ENCODE data around the gene CRPPA.
"Not testable (repeated sequence)": the region's sequence is repeated elsewhere in the genome, so short reads cannot be mapped to it uniquely, and the experiment has no call there.

CRPPA gene

GRCh38 chr7:16421333-16422102 is at the start of gene CRPPA:
Gene CRPPA (minus strand): TSS chr7:16421538. CDS start chr7:16421322, 216 bp downstream.
- H3K4me3 ChIP-seq (replicated peaks; ENCODE audit: low read depth, low read length) = peak within 1 kb of the TSS; percentile 55
- TF ChIP-seq CTCF (IDR thresholded peaks at IDR 0.05; ENCODE audit: low read length, missing control alignments) = no peak
- peak; percentile 39 for DNase-seq (ENCODE audit: low read depth)

GRCh38 chr7:16465469-16466361 is 44.4 kb upstream of the CRPPA start, which contains the start of gene SOSTDC1:
Gene SOSTDC1 (minus strand): TSS chr7:16465738. CDS start chr7:16465668, 70 bp downstream.
- peak within 1 kb of the TSS; percentile 26 for H3K4me3 ChIP-seq (replicated peaks; ENCODE audit: low read depth, low read length)
- TF ChIP-seq CTCF (IDR thresholded peaks at IDR 0.05; ENCODE audit: low read length, missing control alignments) = no peak
- DNase-seq (ENCODE audit: low read depth) = peak; percentile 8

- DNase-seq (ENCODE audit: low read depth) = no peak
- H3K4me3 ChIP-seq (replicated peaks; ENCODE audit: low read depth, low read length) = no peak overlapping the region
- TF ChIP-seq CTCF (IDR thresholded peaks at IDR 0.05; ENCODE audit: low read length, missing control alignments) = no peak
Measured at GRCh38 chr7:16463949-16464715, 42.8 kb upstream of the CRPPA start.

- DNase-seq (ENCODE audit: low read depth) = no peak
- no peak overlapping the region for H3K4me3 ChIP-seq (replicated peaks; ENCODE audit: low read depth, low read length)
- TF ChIP-seq CTCF (IDR thresholded peaks at IDR 0.05; ENCODE audit: low read length, missing control alignments) = no peak
Measured at GRCh38 chr7:16463520-16463919, 42.2 kb upstream of the CRPPA start.

- TF ChIP-seq CTCF (IDR thresholded peaks at IDR 0.05; ENCODE audit: low read length, missing control alignments) = no peak
- no peak overlapping the region for H3K4me3 ChIP-seq (replicated peaks; ENCODE audit: low read depth, low read length)
- no peak for DNase-seq (ENCODE audit: low read depth)
Measured at GRCh38 chr7:16462431-16462889, 41.1 kb upstream of the CRPPA start.

- TF ChIP-seq CTCF (IDR thresholded peaks at IDR 0.05; ENCODE audit: low read length, missing control alignments) = no peak
- no peak overlapping the region for H3K4me3 ChIP-seq (replicated peaks; ENCODE audit: low read depth, low read length)
- no peak for DNase-seq (ENCODE audit: low read depth)
Measured at GRCh38 chr7:16460789-16461493, 39.6 kb upstream of the CRPPA start.

GRCh38 chr7:16456303-16456702 is 35.0 kb upstream of the CRPPA start:
- H3K4me3 ChIP-seq (replicated peaks; ENCODE audit: low read depth, low read length); DNase-seq (ENCODE audit: low read depth): not testable (repeated sequence)
